Left lung (tissue), 10 donors: ENCODE data around the gene RNF217. TPM values are rescaled to one million over a fixed set of nuclear protein-coding genes. Genes with fewer than 3 reads are reported as not detected.

Source experiments
- ATAC-seq: fragments of 200-7000 bp; cut with Tn5 transposase; one replicate; pipeline ENCODE4 v1.9.1; 2020; ENCODE audit warnings: moderate library complexity
- DNase-seq, 4 donors: peaks; one replicate each; pipeline ENCODE4 v3.0.0-alpha.2; 2013 to 2020
- H3K27ac ChIP-seq, 2 donors: fragments of 200-600 bp; sonication (generic) in 1 of 2; one replicate each; pipeline versions ENCODE4 v1.5.0 to v1.8.0; 2020 to 2021
- H3K27me3 ChIP-seq, 2 donors: fragments of 200-600 bp; sonication (generic) in 1 of 2; one replicate each; pipeline versions ENCODE4 v1.5.0 to v1.8.0; 2020 to 2021
- H3K36me3 ChIP-seq, 2 donors: fragments of 200-600 bp; sonication (generic) in 1 of 2; one replicate each; pipeline versions ENCODE4 v1.5.0 to v1.8.0; 2020 to 2021
- H3K4me1 ChIP-seq, 2 donors: fragments of 200-600 bp; one replicate each; pipeline ENCODE4 v1.8.0; 2021
- H3K4me3 ChIP-seq, 2 donors: fragments of 200-600 bp; sonication (generic) in 1 of 2; one replicate each; pipeline versions ENCODE4 v1.5.0 to v1.8.0; 2020 to 2021; ENCODE audit warnings: mild to moderate bottlenecking in 1 of 2
- H3K9me3 ChIP-seq, 2 donors: fragments of 200-600 bp; sonication (generic) in 1 of 2; one replicate each; pipeline versions ENCODE4 v1.5.0 to v1.8.0; 2020 to 2021
- CTCF ChIP-seq, 2 donors: fragments of 200-600 bp; sonication (generic) in 1 of 2; IDR thresholded peaks; one replicate each; pipeline versions ENCODE4 v1.5.0 to v1.8.0; 2021; ENCODE audit warnings: antibody characterized with exemption in 2 of 2
- intact Hi-C, 2 donors: fragments of 100-400 bp; cut with DNase I; formaldehyde crosslinking; loops; one replicate each; pipeline versions ENCODE4 v1.11.2 to v1.14.2; 2022
- polyA plus RNA-seq, 6 donors: library from polyadenylated mRNA; unstranded; fragments of 120-200 nt; gene quantifications; one replicate each; pipeline ENCODE4 v1.2.1, GENCODE V29; 2013; ENCODE audit not compliant: insufficient read length in 6 of 6
- total RNA-seq, 2 donors: library from RNA; stranded (reverse); fragmentation: NEBNext Ultra II Directional; extraction: Animal tissue kit (Norgen Biotek cat#: 25700); gene quantifications; one replicate each; pipeline ENCODE4 v1.2.1, GENCODE V29; 2021
- donor health status: DM: no; HTN: yes; CAD: no.
- donor health status: DM: no; HTN: no; CAD: no.

RNF217 gene
- total and polyA plus RNA-seq, 8 donors = 17.2 to 31.4 (median 23.1) TPM

- DNase-seq = no peak
These were observed 155.6 kb downstream of the RNF217 start for GRCh38 chr6:125117818-125118217.

GRCh38 chr6:125120054-125120590 is 157.9 kb downstream of the RNF217 start:
- H3K27me3 ChIP-seq = no peaks in the 10 kb centered on the region
- no peak for TF ChIP-seq CTCF (IDR thresholded peaks at IDR 0.05)
- intact Hi-C loops = no loop called here

More at GRCh38 chr6:125117818-125118217, 155.6 kb downstream of the RNF217 start:
- ATAC-seq = no peak
- Histone ChIP-seq H3K4me1 (no peaks in the 10 kb centered on the region), H3K27ac (no peak overlapping the region), H3K36me3 (no peaks in the 10 kb centered on the region), H3K4me3 (no peak overlapping the region), H3K27me3 (no peaks in the 10 kb centered on the region), H3K9me3 (no peaks in the 10 kb centered on the region)
- intact Hi-C loops = loop anchor here in 1 of 2 donors (5.0 kb wide), 1 partner anchor 246 kb away; no protein-coding TSS in a partner anchor
- no peak for TF ChIP-seq CTCF (IDR thresholded peaks at IDR 0.05)

GRCh38 chr6:125121894-125122293 is 159.7 kb downstream of the RNF217 start:
- Histone ChIP-seq H3K27me3 (no peaks in the 10 kb centered on the region), H3K27ac (no peak overlapping the region), H3K4me1 (no peaks in the 10 kb centered on the region), H3K9me3 (no peaks in the 10 kb centered on the region), H3K36me3 (no peaks in the 10 kb centered on the region), H3K4me3 (no peak overlapping the region)
- intact Hi-C loops = no loop called here
- no peak for TF ChIP-seq CTCF (IDR thresholded peaks at IDR 0.05)
- DNase-seq (no peak), ATAC-seq (no peak)

More at GRCh38 chr6:125120054-125120590, 157.9 kb downstream of the RNF217 start:
- H3K4me1 ChIP-seq = no peaks in the 10 kb centered on the region
- H3K9me3 ChIP-seq = no peaks in the 10 kb centered on the region
- DNase-seq (no peak), ATAC-seq (no peak)
- no peak overlapping the region for H3K27ac ChIP-seq
- H3K36me3 ChIP-seq = no peaks in the 10 kb centered on the region
- H3K4me3 ChIP-seq = no peak overlapping the region

GRCh38 chr6:125123051-125123450 is 160.8 kb downstream of the RNF217 start:
- Histone ChIP-seq H3K36me3 (no peaks in the 10 kb centered on the region), H3K4me1 (no peaks in the 10 kb centered on the region), H3K27me3 (no peaks in the 10 kb centered on the region), H3K9me3 (no peaks in the 10 kb centered on the region), H3K4me3 (no peak overlapping the region), H3K27ac (no peak overlapping the region)
- TF ChIP-seq CTCF (IDR thresholded peaks at IDR 0.05) = no peak
- intact Hi-C loops = no loop called here
- DNase-seq = no peak
- ATAC-seq = no peak

- H3K27me3 ChIP-seq = no peaks in the 10 kb centered on the region
- intact Hi-C loops = no loop called here
- no peak overlapping the region for H3K27ac ChIP-seq
- DNase-seq (no peak), ATAC-seq (no peak)
- H3K36me3 ChIP-seq = no peaks in the 10 kb centered on the region
- no peaks in the 10 kb centered on the region for H3K4me1 ChIP-seq
- no peak overlapping the region for H3K4me3 ChIP-seq
- TF ChIP-seq CTCF (IDR thresholded peaks at IDR 0.05) = no peak
- no peaks in the 10 kb centered on the region for H3K9me3 ChIP-seq
These were observed 161.3 kb downstream of the RNF217 start for GRCh38 chr6:125123468-125124048.
